Stomach (tissue), 9 donors: ENCODE measurements around the gene PYCARD. TPM values are rescaled to one million over a fixed set of nuclear protein-coding genes. Genes with fewer than 3 reads are reported as not detected.

Experiments
- DNase-seq, 2 donors: peaks; one replicate each; pipeline versions ENCODE4 v3.0.0 to v3.0.0-alpha.2; 2013 to 2019
- H3K27ac ChIP-seq, 5 donors: fragments of 200-600 bp in 4 of 5; sonication (generic) in 4 of 5; one replicate each; pipeline ENCODE4 v1.5.1; 2013 to 2019; ENCODE audit warnings: mild to moderate bottlenecking in 1 of 5, moderate library complexity in 1 of 5
- H3K27me3 ChIP-seq, 3 donors: fragments of 200-600 bp; sonication (generic); one replicate each; pipeline ENCODE4 v1.5.1; 2017 to 2019; ENCODE audit warnings: mixed run types in 1 of 3
- H3K36me3 ChIP-seq, 4 donors: fragments of 200-600 bp; sonication (generic); 1 replicate in 3 of 4; 2 replicates in 1 of 4; pipeline ENCODE4 v1.5.1; 2016 to 2019
- H3K4me1 ChIP-seq, 4 donors: fragments of 200-600 bp; sonication (generic); one replicate each; pipeline ENCODE4 v1.5.1; 2016 to 2019
- H3K4me3 ChIP-seq, 4 donors: fragments of 200-600 bp; sonication (generic) in 3 of 4; one replicate each; pipeline ENCODE4 v1.5.1; 2016 to 2019; ENCODE audit warnings: mild to moderate bottlenecking in 1 of 4
- H3K9me3 ChIP-seq, 4 donors: fragments of 200-600 bp; sonication (generic); one replicate each; pipeline ENCODE4 v1.5.1; 2016 to 2019
- CTCF ChIP-seq, 7 experiments: fragments of 450-650 bp in 4 of 7; fragments of 200-600 bp in 3 of 7; sonication (generic) in 3 of 7; IDR thresholded peaks; one replicate each; pipeline ENCODE4 v1.5.1; 2016 to 2019; ENCODE audit warnings: antibody characterized with exemption in 7 of 7, control low read depth in 2 of 7, mild to moderate bottlenecking in 1 of 7
- EP300 ChIP-seq: sonication (generic); formaldehyde crosslinking; IDR thresholded peaks from one replicate; pipeline ENCODE4 v1.6.1; 2017; ENCODE audit warnings: antibody characterized with exemption
- POLR2A ChIP-seq, 4 donors: fragments of 450-650 bp; IDR thresholded peaks; one replicate each; pipeline ENCODE4 v1.6.1; 2016; ENCODE audit warnings: antibody characterized with exemption in 4 of 4, control low read depth in 2 of 4, mild to moderate bottlenecking in 1 of 4, moderate library complexity in 1 of 4
- POLR2AphosphoS5 ChIP-seq, 3 donors: sonication (generic); formaldehyde crosslinking; IDR thresholded peaks; one replicate each; pipeline ENCODE4 v1.6.1; 2016; ENCODE audit warnings: antibody characterized with exemption in 3 of 3
- WGBS, 5 donors: extraction: QIAGEN DNeasy Blood & Tissue Kit in 3 of 5; methylation state at CpG; one replicate each; pipeline versions ENCODE4 v1.1.5 to v1.1.7; 2013 to 2018; 5-methylcytosine and 5-hydroxymethylcytosine counted together
- intact Hi-C: fragments of 100-400 bp; cut with DNase I; formaldehyde crosslinking; loops from one replicate; pipeline ENCODE4 v1.15.1; 2023; ENCODE audit warnings: low total_unique reads
- polyA plus RNA-seq, 3 donors: library from polyadenylated mRNA; stranded (reverse); fragments of 200-250 nt; gene quantifications; one replicate each; pipeline ENCODE4 v1.2.3, GENCODE V29; 2013
- total RNA-seq, 5 donors: library from RNA; depleted of rRNA; stranded (reverse); fragments of >200 nt; gene quantifications; one replicate each; pipeline versions ENCODE4 v1.1.0 to v1.2.3, GENCODE V29; 2014 to 2016
- donor health status: healthy with polysubstance abuse.
- donor health status: Bipolar disorder and iron deficiency.
- donor health status: healthy.

The PYCARD gene
- total and polyA plus RNA-seq, 8 donors = 10.5 to 484 (median 42.8) TPM

DNA sequence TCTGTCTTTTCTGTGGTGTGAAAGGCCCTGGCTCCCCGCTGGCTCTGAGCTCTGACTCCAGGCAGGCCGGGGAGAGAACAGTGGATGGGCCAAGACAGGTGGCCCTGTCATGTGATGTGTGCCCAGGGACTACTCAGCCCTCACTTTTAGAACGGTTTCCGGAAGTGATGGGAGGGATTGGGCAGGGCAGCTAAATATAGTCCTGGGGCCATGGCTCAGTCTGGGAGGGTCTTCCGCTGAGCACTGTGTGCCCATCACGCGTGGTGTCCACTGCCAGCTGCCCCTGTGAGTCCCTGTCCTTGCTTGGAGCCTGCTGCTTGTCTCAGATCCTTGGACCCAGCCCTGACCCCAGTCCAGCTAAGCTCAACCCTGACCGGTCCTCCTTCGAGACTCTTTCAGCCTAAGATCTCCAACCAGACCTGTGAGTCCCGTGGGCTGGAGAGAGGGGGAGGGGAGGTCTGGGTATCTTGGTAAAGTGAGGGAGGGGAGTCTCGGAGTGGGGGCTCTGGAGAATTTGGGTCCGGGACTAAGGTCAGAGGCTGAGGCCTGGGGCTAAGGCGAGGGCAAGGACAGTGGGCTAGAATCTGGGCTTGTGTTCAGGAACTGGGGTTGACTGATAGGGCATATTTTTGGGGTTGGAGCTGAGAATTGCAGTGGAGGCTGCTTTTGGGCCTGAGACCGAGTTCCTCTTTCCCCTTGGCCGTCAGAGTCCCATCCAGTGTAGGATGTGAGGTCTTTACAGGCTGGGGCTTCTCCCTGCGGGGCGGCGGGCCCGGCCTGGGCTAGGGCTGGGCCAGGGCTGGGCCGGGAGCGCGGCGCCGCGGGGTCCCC lies 11.5 kb upstream of the PYCARD start, which contains the start of gene TRIM72:
Gene TRIM72 (plus strand): TSS at position 243 of the 831 bp plus-strand sequence. CDS start 620 bp downstream, outside the sequence.
- Histone ChIP-seq H3K27ac (no peak within 1 kb of the TSS), H3K4me1 (peaks cover 25 to 30% (median 28%) of the 10 kb centered on the region in 4 donors), H3K4me3 (peak within 1 kb of the TSS; percentile 39 to 61 (median 46)), H3K9me3 (no peaks in the 10 kb centered on the region), H3K27me3 (peaks cover 4 to 64% (median 45%) of the 10 kb centered on the region in 3 donors), H3K36me3 (no peaks in the 10 kb centered on the region)
- intact Hi-C loops = no loop called here
- 64 to 83% (median 78%) methylated on average over 12 to 25 of the region's 25 CpGs for WGBS, 5 donors
- DNase-seq = no peak
- TF ChIP-seq CTCF (IDR thresholded peaks at IDR 0.05) (no peak), EP300 (no peak), POLR2AphosphoS5 (IDR thresholded peaks at IDR 0.05) (no peak), POLR2A (IDR thresholded peaks at IDR 0.05) (no peak)

- H3K27ac ChIP-seq = no peak overlapping the region
- H3K36me3 ChIP-seq = no peaks in the 10 kb centered on the region
- peaks cover 25 to 30% (median 28%) of the 10 kb centered on the region in 4 donors for H3K4me1 ChIP-seq
- TF ChIP-seq EP300 = no peak
- 95 to 100% (median 97%) methylated on average over 1 of the region's 1 CpG for WGBS, 5 donors
- H3K9me3 ChIP-seq = no peaks in the 10 kb centered on the region
- peaks cover 4 to 58% (median 44%) of the 10 kb centered on the region in 3 donors for H3K27me3 ChIP-seq
- intact Hi-C loops = no loop called here
- no peak for DNase-seq
- no peak overlapping the region for H3K4me3 ChIP-seq
Observed at GRCh38 chr16:31213342-31213741, 10.8 kb upstream of the PYCARD start.

DNA sequence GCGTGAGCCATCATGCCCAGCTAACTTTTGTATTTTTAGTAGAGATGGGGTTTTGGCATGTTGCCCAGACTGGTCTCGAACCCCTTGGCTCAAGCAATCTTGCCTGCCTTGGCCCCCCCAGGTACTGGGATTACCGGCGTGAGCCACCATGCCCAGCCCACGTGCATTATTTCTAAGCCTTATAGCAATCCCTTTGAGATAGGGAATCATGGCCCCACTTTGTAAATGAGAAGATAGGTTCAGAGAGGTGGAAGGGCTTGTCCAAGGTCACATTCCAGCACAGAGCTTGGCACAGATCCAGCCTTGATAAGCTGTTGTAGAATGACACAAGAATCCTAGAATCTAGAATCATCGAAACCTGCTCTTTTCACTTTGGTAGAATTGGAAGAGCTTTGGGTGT lies 4.2 kb upstream of the PYCARD start:
- peaks cover 0 to 20% (median 0%) of the 10 kb centered on the region in 3 donors for H3K27me3 ChIP-seq
- H3K9me3 ChIP-seq = no peaks in the 10 kb centered on the region
- no peak overlapping the region for H3K27ac ChIP-seq
- no peak for DNase-seq
- WGBS, 5 donors = 32 to 53% (median 34%) methylated on average over 6 of the region's 6 CpGs
- no peak overlapping the region for H3K4me3 ChIP-seq
- TF ChIP-seq POLR2A (IDR thresholded peaks at IDR 0.05) (no peak), POLR2AphosphoS5 (IDR thresholded peaks at IDR 0.05) (no peak), EP300 (no peak), CTCF (IDR thresholded peaks at IDR 0.05) (no peak)
- intact Hi-C loops = no loop called here
- no peaks in the 10 kb centered on the region for H3K36me3 ChIP-seq
- H3K4me1 ChIP-seq = peaks cover 5 to 19% (median 12%) of the 10 kb centered on the region in 4 donors

DNA sequence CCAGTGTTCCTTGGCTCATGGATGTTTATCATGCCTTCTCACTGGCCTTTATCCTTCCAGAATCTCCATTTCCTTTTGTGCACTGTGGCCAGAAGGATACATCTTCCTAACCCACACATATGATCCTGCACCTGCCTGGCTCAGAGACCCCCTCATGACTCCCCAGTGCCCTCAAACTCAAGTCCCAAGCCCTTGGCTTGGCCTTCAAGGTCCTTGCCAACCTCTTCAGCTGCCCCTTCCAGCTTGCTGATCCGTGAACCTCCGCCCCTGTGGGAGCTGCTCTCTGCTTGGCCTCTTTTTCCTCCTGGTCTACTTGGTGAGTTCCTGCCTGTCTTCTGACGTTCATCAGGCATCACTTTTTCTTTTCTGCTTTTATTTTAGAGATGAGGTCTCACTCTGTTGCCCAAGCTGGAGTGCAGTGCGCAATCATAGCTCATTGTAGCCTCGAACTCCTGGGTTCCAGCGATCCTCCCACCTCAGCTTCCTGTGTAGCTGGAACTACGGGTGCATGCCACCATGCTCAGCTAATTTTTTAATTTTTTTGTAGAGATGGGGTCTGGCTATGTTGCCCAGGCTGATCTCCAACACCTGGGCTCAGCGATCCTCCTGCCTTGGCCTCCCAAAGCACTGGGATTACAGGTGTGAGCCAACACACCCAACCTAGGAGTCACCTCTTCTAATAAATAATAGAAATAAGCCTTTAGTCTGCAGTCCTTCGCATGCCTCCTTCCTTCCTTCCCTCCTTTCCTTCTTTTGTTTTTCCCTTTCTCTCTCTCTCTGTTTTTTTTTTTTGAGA lies 2.5 kb upstream of the PYCARD start:
- no peak for TF ChIP-seq EP300
- no peak for TF ChIP-seq POLR2AphosphoS5 (IDR thresholded peaks at IDR 0.05)
- TF ChIP-seq CTCF (IDR thresholded peaks at IDR 0.05) = no peak
- TF ChIP-seq POLR2A (IDR thresholded peaks at IDR 0.05) = no peak
- Histone ChIP-seq H3K4me3 (no peak overlapping the region), H3K27ac (no peak overlapping the region), H3K36me3 (peaks cover 0 to under 1% (median 0%) of the 10 kb centered on the region in 4 donors), H3K27me3 (peaks cover 0 to 20% (median 0%) of the 10 kb centered on the region in 3 donors), H3K9me3 (no peaks in the 10 kb centered on the region), H3K4me1 (peaks cover 16 to 36% (median 27%) of the 10 kb centered on the region in 4 donors)
- no peak for DNase-seq
- WGBS, 5 donors = 87 to 91% (median 88%) methylated on average over 8 to 9 of the region's 9 CpGs
- intact Hi-C loops = no loop called here
